HepG2 (cell line): Measurements from ENCODE around the gene TUBA3C. TPM values are rescaled to one million over a fixed set of nuclear protein-coding genes. Genes with fewer than 3 reads are reported as not detected.
A peak's percentile ranks its signal among the peaks of the same experiment; 100 is the strongest.
"Not testable (repeated sequence)": the region's sequence is repeated elsewhere in the genome, so short reads cannot be mapped to it uniquely, and the experiment has no call there.

Experiments
- ATAC-seq: fragments of 200-7000 bp; cut with Tn5 transposase; 3 replicates; pipeline ENCODE4 v1.9.1; 2020; ENCODE audit warnings: mild to moderate bottlenecking, moderate library complexity
- BruUV-seq: library from RNA; stranded (reverse); fragments of 400-500 nt; replicated peaks from 2 replicates; lab custom pipeline; 2021; lab: Mats Ljungman, UMichigan
- CTCF ChIA-PET: fragments of 300-600 bp; formaldehyde crosslinking; extraction: SDS; loops from one replicate; lab custom pipeline; 2021; ENCODE audit warnings: low total read pairs, inconsistent platforms, low intra/inter-chr PET ratio; lab: Yijun Ruan, JAX
- POLR2A ChIA-PET: fragments of 350-600 bp; sonication (Branson Sonifier 250); formaldehyde crosslinking; loops from one replicate; lab custom pipeline; 2020; ENCODE audit warnings: antibody characterized with exemption, inconsistent platforms; lab: Yijun Ruan, JAX
- DNase-seq: peaks from one replicate; pipeline ENCODE4 v3.0.0-alpha.2; 2015; ENCODE audit warnings: low spot score
- FAIRE-seq: peaks from 3 replicates; lab custom pipeline; 2011; peaks lifted over from hg19 to GRCh38; lab: Jason Lieb, UNC
- H2AFZ ChIP-seq: one replicate; pipeline ENCODE4 v1.6.1; 2011; ENCODE audit warnings: low read length, inconsistent platforms
- H3K27ac ChIP-seq: fragments of 300-600 bp; 3 replicates; pipeline ENCODE4 v1.8.0; 2011; ENCODE audit warnings: mixed run types, mild to moderate bottlenecking, mixed read lengths, low read length, inconsistent platforms; ENCODE audit not compliant: insufficient read depth; ENCODE audit errors: extremely low read length
- H3K27me3 ChIP-seq, 2 experiments: fragments of 200-600 bp in 1 of 2; 2 replicates in 1 of 2; 3 replicates in 1 of 2; pipeline versions ENCODE4 v1.6.0 to v1.8.0; 2011; ENCODE audit warnings: low read length in 2 of 2, mild to moderate bottlenecking in 2 of 2, moderate library complexity in 2 of 2, inconsistent platforms in 1 of 2; ENCODE audit not compliant: insufficient read depth in 2 of 2, control insufficient read depth in 1 of 2
- H3K36me3 ChIP-seq, 2 experiments: fragments of 200-600 bp in 1 of 2; replicated peaks in 1 of 2; 2 replicates in 1 of 2; 3 replicates in 1 of 2; pipeline versions ENCODE4 v1.5.1 to v1.8.0; 2011; ENCODE audit warnings: low read length in 2 of 2, inconsistent platforms in 1 of 2; ENCODE audit not compliant: insufficient read depth in 2 of 2, control insufficient read depth in 1 of 2
- H3K4me1 ChIP-seq: 2 replicates; pipeline ENCODE4 v1.5.1; 2012; ENCODE audit warnings: low read length, inconsistent platforms; ENCODE audit not compliant: insufficient read depth
- H3K4me2 ChIP-seq: 2 replicates; pipeline ENCODE4 v1.6.0; 2011; ENCODE audit warnings: low read depth, low read length, inconsistent platforms
- H3K4me3 ChIP-seq, 3 experiments: fragments of 200-600 bp in 1 of 3; sonication (generic), shearing (Covaris generic) in 1 of 3; replicated peaks in 1 of 3; 2 replicates each; pipeline ENCODE4 v1.5.1; 2011 to 2016; ENCODE audit warnings: low read length in 3 of 3, inconsistent platforms in 2 of 3, low read depth in 2 of 3, mild to moderate bottlenecking in 2 of 3, control low read depth in 1 of 3, mixed read lengths in 1 of 3; ENCODE audit not compliant: insufficient read depth in 1 of 3
- H3K79me2 ChIP-seq: one replicate; pipeline ENCODE4 v1.6.1; 2011; ENCODE audit warnings: low read length, inconsistent platforms; ENCODE audit not compliant: insufficient read depth
- H3K9ac ChIP-seq: 2 replicates; pipeline ENCODE4 v1.6.0; 2011; ENCODE audit warnings: mild to moderate bottlenecking, low read depth, low read length, inconsistent platforms; ENCODE audit not compliant: insufficient read depth
- H3K9me3 ChIP-seq: 2 replicates; pipeline ENCODE4 v1.5.1; 2012; ENCODE audit warnings: mild to moderate bottlenecking, low read length
- H4K20me1 ChIP-seq: 2 replicates; pipeline ENCODE4 v1.6.0; 2011; ENCODE audit warnings: inconsistent platforms, mild to moderate bottlenecking, low read length, moderate library complexity; ENCODE audit not compliant: insufficient read depth
- MED8 ChIP-seq: sonication (generic); formaldehyde crosslinking; IDR thresholded peaks from 2 replicates; pipeline ENCODE4 v1.8.1; 2023; ENCODE audit warnings: mild to moderate bottlenecking, missing genetic modification reagents; ENCODE audit not compliant: insufficient replicate concordance
- NFYC ChIP-seq: IDR thresholded peaks from 2 replicates; pipeline ENCODE4 v1.6.1; 2016; ENCODE audit warnings: missing genetic modification reagents, missing compliant biosample characterization
- NR2F2 ChIP-seq: IDR thresholded peaks from 2 replicates; pipeline ENCODE4 v1.6.1; 2012; ENCODE audit warnings: low read depth, inconsistent platforms, borderline replicate concordance
- SP2 ChIP-seq: sonication (generic); formaldehyde crosslinking; IDR thresholded peaks from 2 replicates; pipeline ENCODE4 v1.5.1; 2020; ENCODE audit warnings: mild to moderate bottlenecking, missing genetic modification reagents
- ZNF382 ChIP-seq: sonication (generic); formaldehyde crosslinking; IDR thresholded peaks from 2 replicates; pipeline ENCODE4 v1.5.0; 2020; ENCODE audit warnings: missing genetic modification reagents, mild to moderate bottlenecking, borderline replicate concordance
- WGBS: methylation state at CpG from one replicate; pipeline ENCODE4 v1.1.6; 2017; ENCODE audit warnings: low lambda C conversion rate; 5-methylcytosine and 5-hydroxymethylcytosine counted together
- in situ Hi-C: cut with HindIII; loops from 2 replicates; pipeline ENCODE4 v1.10.0; 2017; ENCODE audit warnings: low pct_unique_long_range_greater_than_20kb; ENCODE audit not compliant: extremely low pct_ligation_motif_present
- intact Hi-C: fragments of 100-400 bp; cut with micrococcal nuclease; formaldehyde crosslinking; loops from one replicate; pipeline ENCODE4 v1.10.0; 2022; ENCODE audit not compliant: unreplicated experiment
- polyA plus RNA-seq, 8 experiments: library from polyadenylated mRNA; depleted of rRNA in 3 of 8; stranded (reverse) in 7 of 8; unstranded in 1 of 8; fragments of >200 nt; fragmentation: Illumina TruSeq in 4 of 8; extraction: Trizol in 4 of 8; gene quantifications; 2 replicates each; pipeline versions ENCODE4 v1.2.1 to v1.2.3, GENCODE V29; 2011 to 2016; ENCODE audit warnings: low read depth in 4 of 8, missing spikeins in 1 of 8, mixed read lengths in 1 of 8; ENCODE audit not compliant: insufficient read depth in 1 of 8
- total RNA-seq, 5 experiments: library from RNA; depleted of rRNA; stranded (reverse); fragments of >200 nt; fragmentation: Illumina TruSeq; extraction: Trizol; gene quantifications; 2 replicates each; pipeline ENCODE4 v1.2.3, GENCODE V29; 2016; ENCODE audit warnings: low read depth in 1 of 5
- TF ChIP-seq, protein P1 (sequence below): sonication (generic); formaldehyde crosslinking; IDR thresholded peaks from 2 replicates; pipeline ENCODE4 v1.8.1; 2023; ENCODE audit warnings: missing genetic modification reagents, inconsistent platforms, borderline replicate concordance
- TF ChIP-seq, protein P2 (sequence below): fragments of 450-650 bp; IDR thresholded peaks from 2 replicates; pipeline ENCODE4 v1.6.1; 2016

Gene TUBA3C
- total and polyA plus RNA-seq, 2 of the 13 experiments (the other 11 are each of a cell fraction or from before 2014, with no cell fraction given) = not detected

DNA sequence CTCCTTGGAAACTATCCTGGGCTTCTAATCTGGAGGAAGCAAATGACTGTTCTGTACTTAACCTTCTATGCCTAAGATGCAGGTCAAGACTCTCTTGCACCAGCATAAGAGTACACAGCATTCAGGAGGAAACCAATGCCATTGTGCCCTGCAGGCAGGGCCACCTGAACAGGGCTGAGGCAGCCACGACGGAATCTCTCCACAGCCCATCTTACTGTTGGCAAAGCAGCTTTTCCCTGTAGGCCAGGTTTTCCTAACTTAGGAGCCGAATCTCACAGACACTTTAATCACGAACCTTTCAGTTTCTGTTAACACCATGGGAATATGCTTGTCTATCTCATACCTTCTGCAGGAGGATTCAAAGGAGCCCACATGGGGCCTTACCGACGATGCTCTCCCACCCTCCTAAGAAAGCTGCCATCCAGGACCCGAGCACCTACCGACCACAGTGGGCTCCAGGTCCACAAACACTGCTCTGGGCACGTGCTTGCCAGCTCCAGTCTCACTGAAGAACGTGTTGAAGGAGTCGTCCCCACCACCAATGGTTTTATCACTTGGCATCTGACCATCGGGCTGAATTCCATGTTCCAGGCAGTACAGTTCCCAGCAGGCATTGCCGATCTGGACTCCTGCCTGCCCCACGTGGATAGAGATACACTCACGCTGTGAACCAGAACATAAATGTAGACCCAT is 2.6 kb downstream of the TUBA3C start:
- Histone ChIP-seq H4K20me1 (no peaks in the 10 kb centered on the region), H3K9ac (no peak overlapping the region), H2AFZ (no peak overlapping the region), H3K79me2 (no peaks in the 10 kb centered on the region), H3K27me3 (no peaks in the 10 kb centered on the region), H3K4me2 (no peak overlapping the region), H3K36me3 (no peaks in the 10 kb centered on the region), H3K9me3 (no peaks in the 10 kb centered on the region), H3K27ac (no peak overlapping the region), H3K4me3 (no peak overlapping the region), H3K4me1 (no peaks in the 10 kb centered on the region)
- TF ChIP-seq MED8 (no peak), ZNF382 (CRISPR knock-in tag) (no peak), NR2F2 (no peak), NFYC (CRISPR knock-in tag) (no peak), SP2 (CRISPR knock-in tag) (no peak)
- TF ChIP-seq, protein P1, sequence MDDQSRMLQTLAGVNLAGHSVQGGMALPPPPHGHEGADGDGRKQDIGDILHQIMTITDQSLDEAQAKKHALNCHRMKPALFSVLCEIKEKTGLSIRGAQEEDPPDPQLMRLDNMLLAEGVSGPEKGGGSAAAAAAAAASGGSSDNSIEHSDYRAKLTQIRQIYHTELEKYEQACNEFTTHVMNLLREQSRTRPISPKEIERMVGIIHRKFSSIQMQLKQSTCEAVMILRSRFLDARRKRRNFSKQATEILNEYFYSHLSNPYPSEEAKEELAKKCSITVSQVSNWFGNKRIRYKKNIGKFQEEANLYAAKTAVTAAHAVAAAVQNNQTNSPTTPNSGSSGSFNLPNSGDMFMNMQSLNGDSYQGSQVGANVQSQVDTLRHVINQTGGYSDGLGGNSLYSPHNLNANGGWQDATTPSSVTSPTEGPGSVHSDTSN = no peak
- TF ChIP-seq, protein P2, sequence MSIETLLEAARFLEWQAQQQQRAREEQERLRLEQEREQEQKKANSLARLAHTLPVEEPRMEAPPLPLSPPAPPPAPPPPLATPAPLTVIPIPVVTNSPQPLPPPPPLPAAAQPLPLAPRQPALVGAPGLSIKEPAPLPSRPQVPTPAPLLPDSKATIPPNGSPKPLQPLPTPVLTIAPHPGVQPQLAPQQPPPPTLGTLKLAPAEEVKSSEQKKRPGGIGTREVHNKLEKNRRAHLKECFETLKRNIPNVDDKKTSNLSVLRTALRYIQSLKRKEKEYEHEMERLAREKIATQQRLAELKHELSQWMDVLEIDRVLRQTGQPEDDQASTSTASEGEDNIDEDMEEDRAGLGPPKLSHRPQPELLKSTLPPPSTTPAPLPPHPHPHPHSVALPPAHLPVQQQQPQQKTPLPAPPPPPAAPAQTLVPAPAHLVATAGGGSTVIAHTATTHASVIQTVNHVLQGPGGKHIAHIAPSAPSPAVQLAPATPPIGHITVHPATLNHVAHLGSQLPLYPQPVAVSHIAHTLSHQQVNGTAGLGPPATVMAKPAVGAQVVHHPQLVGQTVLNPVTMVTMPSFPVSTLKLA = peak; percentile 36; the same call in 1 of the 2 replicates
- POLR2A ChIA-PET = no interaction called here
- FAIRE-seq = no peak
- CTCF ChIA-PET = no interaction called here
- intact Hi-C loops = no loop called here
- in situ Hi-C loops = no loop called here
- no peak for ATAC-seq
- no peak for DNase-seq
- WGBS = 35% methylated on average over 10 of the region's 15 CpGs
- BruUV-seq = no TSS peak

DNA sequence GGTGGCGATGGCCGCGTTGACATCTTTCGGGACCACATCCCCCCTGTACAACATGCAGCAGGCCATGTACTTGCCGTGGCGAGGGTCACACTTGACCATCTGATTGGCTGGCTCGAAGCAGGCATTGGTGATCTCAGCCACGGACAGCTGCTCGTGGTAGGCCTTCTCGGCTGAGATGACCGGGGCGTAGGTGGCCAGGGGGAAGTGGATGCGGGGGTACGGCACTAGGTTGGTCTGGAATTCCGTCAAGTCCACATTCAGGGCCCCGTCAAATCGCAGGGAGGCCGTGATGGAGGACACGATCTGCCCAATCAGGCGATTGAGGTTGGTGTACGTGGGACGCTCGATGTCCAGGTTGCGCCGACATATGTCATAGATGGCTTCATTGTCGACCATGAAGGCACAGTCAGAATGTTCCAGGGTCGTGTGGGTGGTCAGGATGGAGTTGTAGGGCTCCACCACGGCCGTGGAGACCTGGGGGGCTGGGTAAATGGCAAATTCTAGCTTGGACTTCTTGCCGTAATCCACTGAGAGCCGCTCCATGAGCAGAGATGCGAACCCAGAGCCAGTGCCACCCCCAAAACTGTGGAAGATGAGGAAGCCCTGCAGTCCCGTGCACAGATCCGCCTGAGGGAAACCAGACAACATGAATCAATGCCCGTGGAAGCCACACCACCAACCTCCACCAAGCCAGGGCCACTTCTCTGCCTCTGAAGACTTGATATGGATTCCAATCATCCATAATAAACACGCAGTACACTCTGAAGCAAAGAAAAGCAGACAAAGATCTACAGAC is 4.4 kb downstream of the TUBA3C start:
- DNase-seq, BruUV-seq, H3K4me1 ChIP-seq, H3K36me3 ChIP-seq, H3K4me3 ChIP-seq, H3K4me2 ChIP-seq, FAIRE-seq, POLR2A ChIA-PET, H3K79me2 ChIP-seq, H4K20me1 ChIP-seq, H3K27ac ChIP-seq, CTCF ChIA-PET, in situ Hi-C loops, intact Hi-C loops, ATAC-seq, H3K9me3 ChIP-seq, H3K9ac ChIP-seq, H3K27me3 ChIP-seq, H2AFZ ChIP-seq: not testable (repeated sequence)
- WGBS = 49% methylated on average over 18 of the region's 36 CpGs
